Activated naive CD4-positive, alpha-beta T cell treated with anti-CD3 and anti-CD28 coated beads for 36 hours (primary cell): ENCODE measurements around the gene RAB3IL1. TPM values are rescaled to one million over a fixed set of nuclear protein-coding genes. Genes with fewer than 3 reads are reported as not detected.
"Not testable (repeated sequence)": the region's sequence is repeated elsewhere in the genome, so short reads cannot be mapped to it uniquely, and the experiment has no call there.

Experiments
- CTCF ChIA-PET: fragments of 350-600 bp; sonication (Branson Sonifier 250); formaldehyde crosslinking; loops from one replicate; lab custom pipeline; 2021; ENCODE audit warnings: antibody characterized with exemption; lab: Charles Lee
- DNase-seq: peaks from one replicate; pipeline ENCODE4 v3.0.0-alpha.2; 2020
- H3K27ac Mint-ChIP-seq: one replicate; pipeline ENCODE4 v1.8.0; 2021; ENCODE audit warnings: mild to moderate bottlenecking, mixed read lengths
- H3K27me3 Mint-ChIP-seq: one replicate; pipeline ENCODE4 v1.8.0; 2021; ENCODE audit warnings: low read depth, mixed read lengths
- H3K36me3 Mint-ChIP-seq: one replicate; pipeline ENCODE4 v1.8.0; 2021; ENCODE audit warnings: low read depth, mixed read lengths
- H3K4me1 Mint-ChIP-seq: one replicate; pipeline ENCODE4 v1.8.0; 2021; ENCODE audit warnings: low read depth, mixed read lengths
- H3K4me3 Mint-ChIP-seq: one replicate; pipeline ENCODE4 v1.8.0; 2021; ENCODE audit warnings: mild to moderate bottlenecking, moderate library complexity, mixed read lengths
- H3K9me3 Mint-ChIP-seq: one replicate; pipeline ENCODE4 v1.8.0; 2021; ENCODE audit warnings: mixed read lengths
- intact Hi-C: fragments of 100-400 bp; cut with micrococcal nuclease; formaldehyde crosslinking; loops from one replicate; pipeline ENCODE4 v1.15.1; 2023
- total RNA-seq, 2 experiments: library from RNA; stranded (reverse); gene quantifications; one replicate each; pipeline ENCODE4 v1.2.3, GENCODE V29; 2021

Gene RAB3IL1
- total RNA-seq, 2 experiments from 2014 or later = 0.52 to 0.74 TPM

- H3K4me3 Mint-ChIP-seq = no peak overlapping the region
- intact Hi-C loops = no loop called here
Measured at GRCh38 chr11:61887839-61888494, 29.4 kb downstream of the RAB3IL1 start.

DNA sequence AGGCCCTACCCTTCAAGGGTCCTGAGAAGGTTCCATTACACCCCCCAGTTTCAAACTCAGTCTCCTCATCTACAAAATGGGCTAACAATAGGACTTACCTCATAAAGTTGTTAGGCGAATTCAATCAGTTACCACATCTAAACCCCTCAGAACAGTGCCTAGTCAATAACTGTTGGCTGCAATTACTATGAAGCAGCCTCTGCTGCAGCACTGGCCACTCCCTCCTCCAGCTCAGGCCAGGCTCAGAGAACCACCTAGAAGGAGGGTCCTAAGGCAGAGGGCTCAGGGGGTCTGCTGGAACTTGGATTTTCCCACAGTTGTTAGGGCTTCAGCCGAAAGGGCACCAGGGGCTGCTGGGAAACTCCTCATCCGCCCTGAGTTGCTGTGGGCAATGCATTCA, 30.7 kb downstream of the RAB3IL1 start:
- H3K4me1 Mint-ChIP-seq = peaks cover 5% of the 10 kb centered on the region
- H3K9me3 Mint-ChIP-seq = no peaks in the 10 kb centered on the region
- H3K36me3 Mint-ChIP-seq = no peaks in the 10 kb centered on the region
- no peak for DNase-seq
- no peaks in the 10 kb centered on the region for H3K27me3 Mint-ChIP-seq
- CTCF ChIA-PET = interaction anchor here (1.0 to 1.3 kb wide), 2 partner anchors 11 to 196 kb away, joined by 3 read pairs; no protein-coding TSS in a partner anchor
- intact Hi-C loops = no loop called here
- H3K4me3 Mint-ChIP-seq = no peak overlapping the region
- no peak overlapping the region for H3K27ac Mint-ChIP-seq

More at GRCh38 chr11:61887839-61888494, 29.4 kb downstream of the RAB3IL1 start:
- no peak for DNase-seq
- no peaks in the 10 kb centered on the region for H3K36me3 Mint-ChIP-seq
- H3K27ac Mint-ChIP-seq = no peak overlapping the region
- no peaks in the 10 kb centered on the region for H3K9me3 Mint-ChIP-seq
- H3K27me3 Mint-ChIP-seq = no peaks in the 10 kb centered on the region
- H3K4me1 Mint-ChIP-seq = peaks cover 6% of the 10 kb centered on the region
- CTCF ChIA-PET = no interaction called here

DNA sequence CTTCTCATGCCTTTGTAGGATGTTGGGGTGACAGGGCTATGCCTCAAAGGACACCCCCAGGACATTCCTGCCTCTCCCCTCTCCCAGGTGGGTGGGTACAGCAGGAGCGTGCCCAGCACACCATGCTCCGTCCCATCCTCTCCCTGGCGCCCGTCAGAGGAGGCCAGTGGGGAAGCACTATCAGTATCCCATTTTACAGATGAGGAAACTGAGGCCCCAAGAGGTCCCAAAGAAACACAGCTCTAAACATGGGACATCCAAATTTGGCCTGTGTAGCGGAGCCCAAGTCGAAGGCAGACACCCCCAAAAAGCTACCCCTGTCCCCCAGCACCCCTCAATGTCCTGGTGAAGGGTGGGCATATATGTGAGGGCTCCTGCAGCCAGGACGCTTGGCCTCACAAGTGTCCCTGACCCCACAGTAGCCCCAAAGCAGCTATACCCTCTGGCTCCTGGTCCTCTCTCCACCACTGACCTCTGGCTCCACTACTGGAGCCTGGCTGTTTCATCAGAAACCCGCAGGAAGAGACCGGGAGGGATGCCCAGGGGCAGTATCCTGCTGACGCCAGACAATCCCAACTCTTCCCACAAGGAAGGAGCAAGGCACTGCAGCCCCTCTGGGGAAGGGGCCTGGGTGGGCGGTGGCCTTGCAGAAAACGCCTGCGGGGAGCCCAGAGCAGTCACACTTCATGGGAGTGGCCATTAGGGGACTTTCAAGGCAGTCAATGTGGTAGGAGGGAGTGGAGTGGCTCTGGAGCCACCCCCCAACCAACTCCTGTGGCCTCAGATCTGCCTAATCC, 31.4 kb downstream of the RAB3IL1 start:
- Mint-ChIP-seq H3K4me3 (no peak overlapping the region), H3K36me3 (no peaks in the 10 kb centered on the region), H3K27ac (no peak overlapping the region), H3K27me3 (no peaks in the 10 kb centered on the region), H3K9me3 (no peaks in the 10 kb centered on the region), H3K4me1 (peaks cover 5% of the 10 kb centered on the region)
- CTCF ChIA-PET = interaction anchor here (1.0 to 1.8 kb wide), 4 partner anchors 12 to 196 kb away, joined by 3 to 5 read pairs (median 4); no protein-coding TSS in a partner anchor
- intact Hi-C loops = no loop called here
- no peak for DNase-seq

DNA sequence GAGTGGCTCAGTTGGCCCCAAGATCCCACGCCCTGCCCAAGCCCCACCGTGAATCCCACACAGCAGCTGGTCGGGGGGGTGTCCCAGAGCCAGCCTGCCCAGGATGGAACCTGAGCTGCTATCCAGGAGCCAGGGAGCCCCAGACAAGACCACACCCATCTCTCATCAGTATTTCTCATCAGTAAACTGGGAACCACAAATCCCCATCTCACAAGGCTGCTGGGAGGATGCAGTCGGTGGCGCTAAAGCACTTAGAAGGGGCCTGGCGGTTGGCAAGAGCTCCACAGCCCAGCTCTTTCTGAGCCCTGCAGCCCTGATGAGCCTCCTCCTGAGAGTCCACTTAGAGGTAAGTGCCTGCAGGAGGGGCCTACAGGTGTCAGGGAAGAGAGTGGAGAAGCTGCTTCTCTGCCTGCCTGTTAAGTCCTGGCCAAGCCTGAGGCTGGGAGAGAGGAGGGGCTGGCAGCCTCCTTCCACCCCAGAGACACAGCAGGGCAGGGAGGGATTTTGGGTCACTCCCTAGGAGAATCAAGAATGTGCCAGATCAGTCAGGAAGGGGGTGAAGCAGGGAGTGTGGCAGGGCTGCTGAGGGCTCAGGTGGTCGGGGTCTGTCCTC, 32.1 kb downstream of the RAB3IL1 start:
- Mint-ChIP-seq H3K4me3 (no peak overlapping the region), H3K36me3 (no peaks in the 10 kb centered on the region), H3K27ac (no peak overlapping the region), H3K9me3 (no peaks in the 10 kb centered on the region), H3K4me1 (no peaks in the 10 kb centered on the region), H3K27me3 (no peaks in the 10 kb centered on the region)
- DNase-seq = no peak
- CTCF ChIA-PET = interaction anchor here (0.6 to 1.8 kb wide), 4 partner anchors 12 to 900 kb away, joined by 3 to 6 read pairs (median 5); no protein-coding TSS in a partner anchor
- intact Hi-C loops = no loop called here

GRCh38 chr11:61883947-61884346, 33.4 kb downstream of the RAB3IL1 start:
- CTCF ChIA-PET = interaction anchor here (1.2 to 1.8 kb wide), 3 partner anchors 13 to 224 kb away, joined by 5 to 6 read pairs (median 5); no protein-coding TSS in a partner anchor
- Mint-ChIP-seq H3K36me3 (no peaks in the 10 kb centered on the region), H3K27me3 (no peaks in the 10 kb centered on the region), H3K4me1 (no peaks in the 10 kb centered on the region), H3K4me3 (no peak overlapping the region), H3K27ac (no peak overlapping the region), H3K9me3 (no peaks in the 10 kb centered on the region)
- intact Hi-C loops = no loop called here
- no peak for DNase-seq

DNA sequence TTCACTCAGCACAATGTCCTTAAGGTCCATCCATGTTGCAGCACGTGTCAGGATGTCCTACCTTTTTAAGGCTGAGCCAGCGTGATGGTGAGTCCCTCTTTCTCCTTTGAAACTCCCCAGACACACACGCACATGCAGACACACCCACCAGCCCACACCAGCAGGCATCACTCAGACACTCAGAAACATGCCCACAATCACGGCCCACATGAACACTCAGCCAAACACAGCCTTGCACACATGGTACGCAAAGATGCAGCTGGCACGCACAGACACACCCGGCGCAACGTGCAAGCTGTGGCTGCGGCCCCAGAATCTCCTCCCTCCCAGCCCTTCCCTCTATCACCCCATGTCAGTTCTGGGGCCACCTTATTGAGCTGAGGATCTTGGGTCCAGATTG, 34.0 kb downstream of the RAB3IL1 start:
- CTCF ChIA-PET = interaction anchor here (1.2 to 1.8 kb wide), 2 partner anchors 14 to 225 kb away, joined by 5 to 6 read pairs; no protein-coding TSS in a partner anchor
- Mint-ChIP-seq H3K4me1 (no peaks in the 10 kb centered on the region), H3K27ac (no peak overlapping the region), H3K36me3 (no peaks in the 10 kb centered on the region), H3K4me3 (no peak overlapping the region), H3K27me3 (no peaks in the 10 kb centered on the region), H3K9me3 (no peaks in the 10 kb centered on the region)
- DNase-seq = no peak
- intact Hi-C loops = no loop called here

DNA sequence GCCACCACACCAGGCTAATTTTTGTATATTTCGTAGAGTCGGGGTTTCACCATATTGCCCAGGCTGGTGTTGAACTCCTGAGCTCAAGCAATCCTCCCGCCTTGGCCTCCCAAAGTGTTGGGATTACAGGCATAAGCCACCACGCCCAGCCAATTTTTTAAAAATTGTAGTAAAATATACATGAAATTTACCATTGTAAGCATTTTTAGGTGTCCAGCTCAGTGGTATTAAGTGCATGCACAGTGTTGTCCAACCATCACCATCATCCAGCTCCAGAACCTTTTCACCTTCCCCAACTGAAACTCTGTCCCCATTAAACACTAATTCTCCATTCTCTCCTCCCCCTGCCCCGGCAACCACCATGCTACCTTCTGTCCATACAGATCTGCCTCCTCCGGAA, 34.5 kb downstream of the RAB3IL1 start:
- CTCF ChIA-PET = interaction anchor here (1.2 kb wide), 1 partner anchor 15 kb away, joined by 5 read pairs; no protein-coding TSS in a partner anchor
- intact Hi-C loops = no loop called here
- no peak overlapping the region for H3K27ac Mint-ChIP-seq
- no peaks in the 10 kb centered on the region for H3K4me1 Mint-ChIP-seq
- H3K9me3 Mint-ChIP-seq = no peaks in the 10 kb centered on the region
- H3K27me3 Mint-ChIP-seq = no peaks in the 10 kb centered on the region
- H3K36me3 Mint-ChIP-seq = no peaks in the 10 kb centered on the region
- no peak overlapping the region for H3K4me3 Mint-ChIP-seq
- DNase-seq = no peak

DNA sequence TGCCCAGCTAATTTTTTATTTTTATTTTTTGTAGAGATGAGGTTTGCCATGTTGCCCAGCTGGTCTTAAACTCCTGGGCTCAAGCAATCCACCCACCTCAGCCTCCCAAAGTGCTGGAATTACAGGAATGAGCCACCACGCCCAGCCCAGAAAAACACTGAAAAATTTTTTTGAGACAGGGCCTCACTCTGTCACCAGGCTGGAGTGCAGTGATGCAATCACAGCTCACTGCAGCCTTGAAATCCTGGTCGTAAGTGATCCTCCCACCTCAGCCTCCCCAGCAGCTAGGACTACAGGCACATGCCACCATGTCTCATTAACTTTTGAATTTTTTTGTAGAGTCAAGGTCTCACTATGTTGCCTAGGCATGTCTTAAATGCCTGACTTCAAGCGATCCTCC, 35.1 kb downstream of the RAB3IL1 start:
- CTCF ChIA-PET = interaction anchor here (1.3 to 4.0 kb wide), 5 partner anchors 10 to 200 kb away, joined by 3 to 17 read pairs (median 7); no protein-coding TSS in a partner anchor
- H3K4me1 Mint-ChIP-seq, H3K27ac Mint-ChIP-seq, H3K36me3 Mint-ChIP-seq, intact Hi-C loops, H3K9me3 Mint-ChIP-seq, DNase-seq, H3K4me3 Mint-ChIP-seq, H3K27me3 Mint-ChIP-seq: not testable (repeated sequence)

DNA sequence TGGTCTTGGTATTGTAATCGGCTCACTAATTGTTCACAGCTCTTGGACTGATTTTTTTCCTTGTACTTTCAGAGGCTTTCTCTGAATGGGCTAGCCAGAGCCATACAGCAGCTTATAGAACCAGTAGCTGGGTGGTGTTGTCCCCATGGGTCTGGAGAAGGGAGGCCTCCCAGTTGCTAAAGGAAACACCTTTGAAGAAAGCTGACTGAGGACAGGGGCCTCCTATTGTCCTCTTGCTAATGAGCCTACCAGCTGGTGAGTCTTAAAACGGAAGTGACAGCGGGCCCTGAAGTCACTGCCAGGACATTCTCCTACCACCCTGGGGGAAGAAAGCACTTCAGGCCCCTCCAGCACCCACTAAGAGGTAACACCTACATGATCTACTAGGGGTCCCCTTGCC, 36.0 kb downstream of the RAB3IL1 start:
- no peak for DNase-seq
- H3K4me3 Mint-ChIP-seq = no peak overlapping the region
- H3K36me3 Mint-ChIP-seq = no peaks in the 10 kb centered on the region
- no peak overlapping the region for H3K27ac Mint-ChIP-seq
- no peaks in the 10 kb centered on the region for H3K27me3 Mint-ChIP-seq
- intact Hi-C loops = no loop called here
- no peaks in the 10 kb centered on the region for H3K4me1 Mint-ChIP-seq
- CTCF ChIA-PET = interaction anchor here (0.6 to 4.0 kb wide), 9 partner anchors 9 to 502 kb away, joined by 3 to 17 read pairs (median 4); no protein-coding TSS in a partner anchor
- H3K9me3 Mint-ChIP-seq = no peaks in the 10 kb centered on the region

- intact Hi-C loops = no loop called here
- Mint-ChIP-seq H3K4me3 (no peak overlapping the region), H3K27me3 (no peaks in the 10 kb centered on the region), H3K9me3 (no peaks in the 10 kb centered on the region), H3K36me3 (no peaks in the 10 kb centered on the region), H3K4me1 (no peaks in the 10 kb centered on the region), H3K27ac (no peak overlapping the region)
- CTCF ChIA-PET = interaction anchor here (1.1 to 4.0 kb wide), 4 partner anchors 10 to 202 kb away, joined by 4 to 17 read pairs (median 8); no protein-coding TSS in a partner anchor
- DNase-seq = no peak
Measured at GRCh38 chr11:61880454-61880853, 36.9 kb downstream of the RAB3IL1 start.

GRCh38 chr11:61880031-61880430, 37.3 kb downstream of the RAB3IL1 start:
- CTCF ChIA-PET = interaction anchor here (1.2 to 4.0 kb wide), 3 partner anchors 10 to 202 kb away, joined by 3 to 17 read pairs (median 9); no protein-coding TSS in a partner anchor
- Mint-ChIP-seq H3K4me1 (no peaks in the 10 kb centered on the region), H3K27ac (no peak overlapping the region), H3K9me3 (no peaks in the 10 kb centered on the region), H3K27me3 (no peaks in the 10 kb centered on the region), H3K4me3 (no peak overlapping the region), H3K36me3 (no peaks in the 10 kb centered on the region)
- intact Hi-C loops = no loop called here
- no peak for DNase-seq

DNA sequence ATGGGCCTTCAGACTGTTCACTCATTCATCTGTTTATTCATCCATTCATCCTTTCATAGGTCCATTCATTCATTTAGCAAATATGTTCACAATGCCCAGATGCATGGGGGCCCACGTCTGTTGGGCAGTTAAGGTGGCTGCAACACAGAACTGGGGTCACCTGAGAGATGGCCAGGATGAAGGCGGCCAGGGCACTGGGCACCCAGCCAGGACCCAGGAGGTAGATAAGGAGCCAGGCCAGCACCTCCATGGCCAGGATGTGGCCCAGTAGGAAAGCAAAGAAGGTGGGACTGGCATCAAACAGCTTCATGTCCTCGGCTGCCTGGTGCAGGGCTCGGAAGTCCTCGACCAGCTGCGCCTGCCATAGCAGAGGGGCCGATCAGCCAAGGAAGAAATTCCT, 38.2 kb downstream of the RAB3IL1 start:
- Mint-ChIP-seq H3K9me3 (no peaks in the 10 kb centered on the region), H3K4me1 (no peaks in the 10 kb centered on the region), H3K4me3 (no peak overlapping the region), H3K27ac (no peak overlapping the region), H3K36me3 (no peaks in the 10 kb centered on the region), H3K27me3 (no peaks in the 10 kb centered on the region)
- DNase-seq = no peak
- intact Hi-C loops = no loop called here
- CTCF ChIA-PET = interaction anchor here (1.2 to 4.0 kb wide), 2 partner anchors 19 to 203 kb away, joined by 3 to 17 read pairs; no protein-coding TSS in a partner anchor
